DMS53 treated with DMSO at 0.1 percent for 48 hours (cell line): ENCODE measurements around the gene CPHXL2.

ENCODE experiments used
- DNase-seq: peaks from one replicate; lab custom pipeline; 2025; ENCODE audit not compliant: unreplicated experiment; lab: John Stamatoyannopoulos, UW

The CPHXL2 gene

GRCh38 chr16:75644240-75645012 lies 32.4 kb downstream of the CPHXL2 start:
- DNase-seq: no peak

- DNase-seq: no peak
Measured at GRCh38 chr16:75640598-75640997, 36.2 kb downstream of the CPHXL2 start.

GRCh38 chr16:75635036-75635435 lies 41.8 kb downstream of the CPHXL2 start:
- no peak for DNase-seq

GRCh38 chr16:75632857-75633256 lies 44.0 kb downstream of the CPHXL2 start:
- peak; percentile 95 for DNase-seq

- no peak for DNase-seq
Measured at GRCh38 chr16:75630052-75630451, 46.8 kb downstream of the CPHXL2 start.

DNA sequence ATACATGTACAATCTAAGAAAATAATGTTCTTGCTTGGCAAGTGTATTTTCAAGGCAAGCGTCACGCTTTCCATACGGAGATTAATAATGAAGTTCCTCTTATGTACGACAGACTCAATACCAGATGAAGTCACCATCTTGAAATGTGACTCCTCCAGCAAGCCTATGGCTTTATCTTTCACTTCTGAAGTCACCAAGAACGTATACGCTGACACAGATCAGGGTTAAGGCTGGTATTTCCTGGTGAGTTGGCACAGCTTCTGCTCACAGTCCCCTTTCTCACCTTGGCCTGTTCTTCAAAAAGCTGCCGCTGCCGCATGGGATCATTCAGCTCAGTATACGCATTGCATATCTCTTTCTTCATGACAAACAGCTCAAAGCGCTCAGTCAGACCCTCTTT lies 47.7 kb downstream of the CPHXL2 start:
- DNase-seq: no peak

DNA sequence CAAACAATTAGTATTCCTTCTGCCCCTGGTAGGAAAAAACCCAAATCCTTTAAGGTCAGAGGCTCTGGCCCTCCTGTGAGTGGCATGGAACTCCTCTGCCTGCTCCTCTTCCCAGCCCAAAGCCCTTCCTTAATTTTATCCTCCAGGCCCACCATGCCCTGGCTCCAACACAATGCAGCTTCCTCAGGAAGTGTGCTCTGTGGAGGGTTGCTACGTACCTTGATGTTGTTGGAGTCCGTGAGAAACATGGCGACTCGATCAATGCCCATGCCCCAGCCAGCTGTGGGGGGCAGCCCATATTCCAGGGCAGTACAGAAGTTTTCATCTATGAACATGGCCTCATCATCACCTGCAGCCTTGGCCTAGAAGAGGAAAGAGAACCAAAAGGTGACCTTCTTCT lies 48.5 kb downstream of the CPHXL2 start:
- no peak for DNase-seq

GRCh38 chr16:75627851-75628250 lies 49.0 kb downstream of the CPHXL2 start:
- no peak for DNase-seq

DNA sequence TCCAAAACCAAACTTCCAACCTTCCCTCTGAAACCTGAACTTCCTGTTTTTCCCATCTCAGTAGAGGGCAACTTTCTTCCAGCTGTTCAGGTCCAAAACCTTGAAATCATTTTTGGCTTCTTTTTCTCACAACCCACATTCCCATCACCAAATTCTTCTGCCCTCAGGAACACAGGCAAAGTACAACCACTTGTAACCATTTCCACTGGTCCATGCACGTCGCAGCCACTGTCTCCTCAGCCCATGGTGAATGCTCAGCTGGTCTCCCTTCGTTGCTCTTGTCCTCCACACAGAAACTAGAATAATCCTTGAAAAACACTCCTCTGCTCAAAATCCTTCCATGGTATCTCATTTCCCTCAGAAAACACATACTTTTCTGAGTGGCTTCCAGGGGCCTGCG lies 50.0 kb downstream of the CPHXL2 start:
- DNase-seq: no peak

DNA sequence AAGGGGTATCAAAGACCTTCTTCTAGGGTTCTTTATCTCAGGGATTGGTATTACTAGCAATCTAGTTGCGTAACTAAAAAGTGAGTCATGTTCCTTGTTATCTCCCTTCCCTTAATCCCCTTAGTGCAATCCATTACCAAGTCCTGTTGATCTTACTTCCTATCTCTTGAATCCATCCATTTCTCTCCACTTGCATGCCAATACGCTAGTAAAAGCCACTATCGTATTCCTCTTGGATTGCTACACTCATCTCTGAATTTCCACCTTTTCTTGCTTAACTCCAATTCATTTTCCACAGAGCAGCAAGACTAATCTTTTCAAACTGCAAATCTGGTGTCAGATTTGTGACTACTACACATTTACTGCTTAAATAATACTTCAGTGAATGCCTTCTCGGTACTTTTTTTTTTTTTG lies 51.9 kb downstream of the CPHXL2 start:
- DNase-seq: no peak

- DNase-seq: peak; percentile 89
Measured at GRCh38 chr16:75622761-75623605, 53.8 kb downstream of the CPHXL2 start, which contains the start of gene ADAT1. ADAT1 (minus strand) TSS chr16:75623281; CDS start chr16:75620799, 2,482 bp downstream.

DNA sequence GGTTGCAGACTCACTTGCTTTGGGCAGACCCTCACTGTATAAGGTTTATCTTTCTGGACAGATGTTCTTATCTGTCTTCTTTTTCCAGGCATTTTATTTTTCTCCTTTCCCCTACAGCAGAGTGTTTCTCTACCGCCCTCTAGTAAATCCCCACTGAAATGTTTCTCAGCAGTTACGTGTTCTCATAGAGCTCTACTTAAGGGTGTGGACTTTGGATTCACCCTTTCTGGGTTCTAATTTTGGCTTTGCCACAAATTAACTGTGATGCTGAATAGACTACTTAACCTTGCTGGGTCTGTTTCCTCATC lies 55.7 kb downstream of the CPHXL2 start:
- DNase-seq: no peak

DNA sequence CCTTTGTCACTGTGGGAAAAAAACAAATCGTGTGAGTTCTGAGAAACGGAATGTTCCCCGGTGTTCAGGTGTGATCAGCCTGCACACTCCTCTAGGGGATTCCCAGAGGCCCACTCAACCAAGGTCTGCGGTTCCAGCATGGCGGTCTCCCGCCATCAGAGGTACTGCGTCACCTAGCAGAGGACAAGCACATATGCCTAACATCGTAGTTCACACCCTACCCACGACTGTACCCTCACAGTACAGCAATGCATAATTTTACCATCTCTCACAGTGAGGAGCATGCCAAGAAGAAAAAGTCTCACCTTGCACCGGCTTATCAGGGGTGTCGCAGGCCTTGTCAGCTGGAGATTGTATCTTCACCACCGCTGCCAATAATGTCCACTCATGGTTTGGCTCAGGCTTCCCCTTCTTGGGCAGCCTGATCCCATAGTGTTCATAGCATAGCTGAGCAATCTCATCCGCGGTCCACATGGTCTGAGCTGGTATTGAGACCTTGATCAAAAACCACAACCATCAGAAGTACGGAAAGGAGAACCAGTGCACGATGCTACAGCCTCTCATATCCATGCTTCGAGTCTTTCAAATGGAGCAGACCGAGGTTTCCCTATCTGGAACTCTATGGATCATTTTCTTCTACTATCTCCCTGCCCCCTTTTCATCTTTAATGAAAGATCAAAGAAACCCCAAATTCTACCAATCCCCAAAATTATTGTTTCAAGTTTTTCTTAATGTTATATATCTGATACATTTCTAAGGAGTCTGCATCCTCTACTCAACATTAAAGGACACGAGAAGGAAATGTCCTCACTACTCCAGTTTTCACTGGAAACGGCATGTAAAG lies 56.3 kb downstream of the CPHXL2 start:
- DNase-seq: no peak

GRCh38 chr16:75618780-75619179 lies 58.0 kb downstream of the CPHXL2 start:
- DNase-seq: no peak

- no peak for DNase-seq
Measured at GRCh38 chr16:75617121-75617520, 59.7 kb downstream of the CPHXL2 start.

- DNase-seq: no peak
Measured at GRCh38 chr16:75616521-75617010, 60.2 kb downstream of the CPHXL2 start.

DNA sequence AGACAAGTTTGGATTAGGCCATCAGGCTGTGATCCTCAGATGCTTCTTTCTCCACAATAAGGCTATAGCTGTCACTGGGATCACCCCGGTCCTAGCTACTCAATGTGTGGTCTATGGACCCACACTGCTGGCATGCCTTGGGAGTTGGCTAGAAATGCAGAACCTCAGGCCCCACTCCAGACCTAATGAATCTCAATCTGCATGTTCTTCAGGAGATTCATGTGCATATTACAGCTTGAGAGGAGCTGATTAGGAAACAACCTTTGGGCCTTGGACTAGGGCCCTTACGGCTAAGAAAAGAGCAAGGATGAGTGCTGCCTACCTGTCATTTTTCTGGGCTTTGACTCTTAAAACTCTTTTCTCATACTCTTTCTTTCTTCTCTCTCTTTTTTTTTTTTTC lies 61.2 kb downstream of the CPHXL2 start:
- no peak for DNase-seq

DNA sequence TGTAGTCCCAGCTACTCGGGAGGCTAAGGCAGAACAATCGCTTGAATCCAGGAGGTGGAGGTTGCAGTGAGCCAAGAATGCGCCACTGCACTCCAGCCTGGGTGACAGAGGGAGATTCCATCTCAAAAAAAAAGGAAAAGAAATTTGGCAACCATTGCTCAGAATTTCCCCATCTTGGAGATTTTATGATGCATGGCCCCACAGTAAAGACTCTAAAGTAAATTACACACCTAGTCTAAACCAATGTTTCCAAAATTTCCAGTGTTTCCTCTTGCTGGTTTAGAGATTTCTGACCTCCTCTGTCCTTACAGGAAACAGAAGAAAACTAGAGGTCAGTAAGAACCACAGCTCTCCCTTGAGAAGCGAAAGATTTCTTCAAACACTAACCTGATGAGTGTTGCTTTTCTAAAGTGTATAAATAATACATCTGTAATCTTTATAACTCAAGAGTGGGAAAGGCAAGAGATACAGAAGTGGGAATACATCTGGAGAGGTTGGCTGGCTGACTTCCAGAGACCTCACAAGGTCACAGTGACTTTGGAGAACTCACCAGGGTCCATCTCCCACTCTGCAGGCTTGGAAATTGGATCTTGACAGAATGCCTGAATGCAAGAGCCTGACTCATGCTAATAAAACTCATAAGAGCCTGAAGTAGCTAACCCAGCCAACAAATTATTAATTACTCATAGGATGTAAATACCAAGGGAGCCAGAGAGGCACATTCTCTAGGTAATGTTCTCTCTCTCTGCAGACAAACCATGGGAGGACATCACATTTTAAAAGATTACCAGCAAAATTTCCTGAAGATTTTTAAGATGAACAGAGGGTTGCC lies 62.5 kb downstream of the CPHXL2 start:
- DNase-seq: no peak
